ENCODE data around the gene PRSS3.
"Not testable (repeated sequence)": the region's sequence is repeated elsewhere in the genome, so short reads cannot be mapped to it uniquely, and the experiment has no call there.

The PRSS3 gene

DNA sequence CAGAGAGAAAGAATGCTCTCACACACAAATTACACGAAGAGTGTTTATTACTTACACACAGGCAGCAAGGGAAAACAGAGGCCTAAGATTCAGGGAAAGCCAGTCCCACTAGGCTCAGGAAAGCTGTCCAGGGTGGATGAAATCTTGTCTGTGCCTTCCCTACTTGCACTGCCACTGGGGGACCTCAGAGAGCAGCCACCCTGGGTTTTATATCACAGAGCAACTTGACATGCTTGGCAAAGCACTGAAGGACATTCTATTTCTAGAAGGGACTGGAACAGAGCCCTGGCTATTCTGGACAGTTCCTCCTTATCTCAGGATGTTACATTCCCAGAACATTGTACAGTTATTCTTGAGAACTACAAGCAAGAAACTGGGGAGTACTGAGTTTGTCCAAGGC lies 7.5 kb upstream of the PRSS3 start:
- no peak for DNase-seq

DNA sequence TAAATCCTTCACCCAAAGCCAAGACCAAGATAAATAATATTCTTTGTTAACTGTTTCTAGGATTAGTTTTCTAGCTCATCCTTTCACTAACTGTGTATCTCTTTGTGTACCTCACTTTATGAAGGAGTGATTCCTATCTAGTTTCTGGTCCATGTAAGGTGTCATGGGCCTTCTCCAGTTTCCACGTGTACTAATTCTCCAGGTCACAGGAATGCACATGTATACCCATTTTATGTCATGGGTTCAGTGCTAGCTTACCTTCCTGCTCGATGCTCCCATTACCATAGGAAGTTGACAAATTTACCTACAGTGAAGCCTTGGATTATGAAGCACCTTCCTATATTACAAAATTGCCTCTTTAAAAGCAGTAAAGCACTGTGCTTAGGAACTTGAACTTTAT lies 5.9 kb upstream of the PRSS3 start:
- not testable (repeated sequence) for DNase-seq

DNA sequence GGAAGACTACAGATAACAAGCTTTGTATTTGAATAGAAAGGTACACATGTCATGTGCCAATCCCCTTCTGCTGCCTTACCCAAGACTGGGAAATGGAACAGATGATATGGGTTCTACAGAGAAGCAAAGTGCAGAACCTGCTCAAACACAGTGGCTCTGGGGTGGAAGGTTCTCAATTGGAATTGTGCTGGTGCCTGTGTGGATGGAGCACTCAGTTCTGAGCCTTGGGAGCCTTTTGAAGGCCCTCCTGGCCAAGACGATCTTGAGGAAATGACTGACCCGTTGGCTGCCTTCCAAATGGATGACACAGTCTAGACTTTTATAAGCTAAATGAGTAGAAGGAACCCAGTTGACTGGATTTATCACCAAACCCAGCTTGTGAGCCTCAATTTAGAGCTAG lies 4.2 kb upstream of the PRSS3 start:
- DNase-seq: no peak

DNA sequence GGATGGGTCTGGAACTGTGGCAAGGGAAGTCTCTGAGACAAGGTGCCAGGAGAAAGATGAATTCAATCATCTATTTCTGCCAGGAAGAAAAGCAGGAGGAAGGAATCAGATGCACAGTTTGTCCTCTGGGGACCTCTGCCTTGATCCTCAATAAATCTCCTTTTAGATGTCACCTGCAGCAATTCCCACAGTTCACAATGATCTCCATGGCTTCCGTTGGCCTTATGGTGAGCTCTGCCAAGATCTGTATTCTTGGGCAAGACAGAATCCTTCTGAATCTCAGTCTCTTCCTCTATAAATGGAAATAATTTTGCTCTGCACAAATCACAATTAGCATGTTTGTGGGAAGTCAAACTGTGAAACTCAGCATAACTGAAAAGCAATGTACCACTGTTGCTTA lies 1.9 kb upstream of the PRSS3 start:
- not testable (repeated sequence) for DNase-seq

- DNase-seq: no peak
Measured at GRCh38 chr9:33794560-33794959, 801 bp upstream of the PRSS3 start.

DNA sequence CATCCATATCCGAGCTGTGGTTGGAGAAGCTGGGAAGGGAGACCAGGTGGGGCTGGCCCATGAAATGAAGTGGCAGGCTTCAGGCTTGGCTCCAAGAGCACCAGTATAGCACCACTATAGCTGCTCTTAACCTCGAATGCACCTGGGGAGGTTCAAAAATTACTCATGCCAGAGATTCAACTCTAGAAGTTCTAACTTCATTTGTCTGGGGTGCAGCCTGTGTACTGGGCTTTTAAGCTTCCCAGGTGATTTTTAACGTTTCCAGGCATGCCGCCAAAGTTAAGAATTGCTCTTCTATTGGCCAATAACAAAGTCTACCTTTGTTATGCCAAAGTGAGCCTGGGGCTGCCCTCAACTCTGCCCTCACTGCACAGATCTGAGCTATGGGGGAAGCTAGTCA lies 458 bp downstream of the PRSS3 start:
- no peak for DNase-seq

DNA sequence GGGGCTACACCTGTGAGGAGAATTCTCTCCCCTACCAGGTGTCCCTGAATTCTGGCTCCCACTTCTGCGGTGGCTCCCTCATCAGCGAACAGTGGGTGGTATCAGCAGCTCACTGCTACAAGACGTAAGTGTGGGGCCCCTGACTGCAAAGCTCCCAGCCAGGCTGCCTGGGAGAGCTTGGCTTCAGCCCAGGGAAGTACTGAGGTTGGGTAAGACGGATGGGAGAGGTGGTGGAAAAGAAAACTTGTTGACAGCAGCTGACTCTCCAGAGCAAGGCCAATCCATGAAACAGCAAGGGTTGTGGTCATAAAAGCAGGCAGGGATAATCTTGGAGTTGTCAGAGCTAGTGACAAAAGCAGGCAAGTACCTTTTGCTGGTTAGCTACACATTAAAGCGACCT lies 1.3 kb downstream of the PRSS3 start:
- not testable (repeated sequence) for DNase-seq

DNA sequence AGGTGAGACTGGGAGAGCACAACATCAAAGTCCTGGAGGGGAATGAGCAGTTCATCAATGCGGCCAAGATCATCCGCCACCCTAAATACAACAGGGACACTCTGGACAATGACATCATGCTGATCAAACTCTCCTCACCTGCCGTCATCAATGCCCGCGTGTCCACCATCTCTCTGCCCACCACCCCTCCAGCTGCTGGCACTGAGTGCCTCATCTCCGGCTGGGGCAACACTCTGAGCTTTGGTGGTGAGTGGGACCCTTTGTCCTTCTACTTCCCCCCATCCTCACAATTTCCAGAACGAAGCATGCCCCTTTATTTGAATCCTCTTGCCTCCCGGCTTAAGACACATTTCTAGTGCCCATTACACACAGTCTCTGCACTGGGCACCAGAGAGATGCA lies 2.5 kb downstream of the PRSS3 start:
- no peak for DNase-seq

DNA sequence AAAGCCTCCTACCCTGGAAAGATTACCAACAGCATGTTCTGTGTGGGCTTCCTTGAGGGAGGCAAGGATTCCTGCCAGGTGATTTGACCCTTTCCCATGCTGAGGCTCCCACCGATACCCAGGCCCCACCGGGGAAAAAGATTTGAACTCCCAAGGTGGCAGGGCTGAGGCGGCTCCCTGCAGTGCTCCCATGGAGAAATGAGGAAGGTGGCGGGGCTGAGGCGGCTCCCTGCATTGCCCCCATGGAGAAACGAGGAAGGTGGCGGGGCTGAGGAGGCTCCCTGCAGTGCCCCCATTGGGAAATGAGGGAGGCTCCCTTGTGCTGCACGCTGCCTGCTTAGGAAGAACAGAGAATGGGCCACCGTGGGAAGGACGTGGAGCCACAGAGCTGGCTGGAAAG lies 3.2 kb downstream of the PRSS3 start:
- DNase-seq: no peak

DNA sequence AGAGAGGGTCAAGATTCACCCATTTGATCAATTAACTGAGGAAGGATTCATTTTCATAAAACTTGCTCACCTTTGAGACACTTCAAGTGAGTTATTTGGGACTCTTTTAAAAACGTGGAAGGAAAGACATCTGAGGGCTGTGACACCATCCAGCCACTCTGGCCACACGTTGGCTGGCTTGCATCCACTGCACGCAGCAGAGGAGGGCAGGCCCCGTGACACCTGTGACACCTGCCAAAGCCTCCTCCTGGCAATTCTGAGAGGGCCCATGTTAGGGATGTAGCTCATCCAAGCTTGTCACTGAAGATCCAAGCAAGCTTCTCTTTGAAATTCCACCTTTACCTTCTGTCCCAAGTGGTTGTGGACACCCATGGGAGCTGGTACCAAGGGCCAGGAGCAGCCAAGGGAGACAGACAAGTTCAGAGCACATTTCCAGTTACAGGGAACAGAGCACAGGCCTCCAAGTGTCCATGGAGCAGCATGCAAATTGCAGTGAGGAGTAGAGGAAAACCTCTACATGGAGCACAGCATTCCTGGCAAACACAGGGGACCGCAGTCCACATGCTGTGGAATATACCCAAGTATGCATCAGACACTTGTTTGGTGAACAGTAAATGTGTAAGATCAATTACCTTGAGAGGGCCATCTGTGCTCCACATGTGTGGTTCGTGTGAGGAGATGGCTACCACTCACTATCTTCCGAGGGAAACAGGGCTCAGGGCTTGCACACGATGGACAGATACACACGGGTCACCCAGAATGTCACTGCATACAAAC lies 4.8 kb downstream of the PRSS3 start:
- no peak for DNase-seq

- no peak for DNase-seq
Measured at GRCh38 chr9:33800886-33801285, 5.5 kb downstream of the PRSS3 start.

GRCh38 chr9:33801943-33802500 lies 6.7 kb downstream of the PRSS3 start:
- not testable (repeated sequence) for DNase-seq

DNA sequence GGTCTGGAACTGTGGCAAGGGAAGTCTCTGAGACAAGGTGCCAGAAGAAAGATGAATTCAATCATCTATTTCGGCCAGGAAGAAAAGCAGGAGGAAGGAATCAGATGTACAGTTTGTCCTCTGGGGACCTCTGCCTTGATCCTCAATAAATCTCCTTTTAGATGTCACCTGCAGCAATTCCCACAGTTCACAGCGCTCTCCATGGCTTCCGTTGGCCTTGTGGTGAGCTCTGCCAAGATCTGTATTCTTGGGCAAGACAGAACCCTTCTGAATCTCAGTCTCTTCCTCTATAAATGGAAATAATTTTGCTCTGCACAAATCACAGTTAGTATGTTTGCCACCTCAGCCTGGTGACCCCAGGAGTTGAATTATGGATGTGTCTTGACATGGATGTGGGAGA lies 8.8 kb downstream of the PRSS3 start:
- DNase-seq: not testable (repeated sequence)

GRCh38 chr9:33807156-33807555 lies 11.8 kb downstream of the PRSS3 start:
- DNase-seq: not testable (repeated sequence)

GRCh38 chr9:33808979-33809322 lies 13.6 kb downstream of the PRSS3 start:
- not testable (repeated sequence) for DNase-seq

GRCh38 chr9:33809506-33809905 lies 14.1 kb downstream of the PRSS3 start:
- no peak for DNase-seq

- no peak for DNase-seq
Measured at GRCh38 chr9:33813712-33814641, 18.6 kb downstream of the PRSS3 start.

- DNase-seq: no peak
Measured at GRCh38 chr9:33815781-33816180, 20.4 kb downstream of the PRSS3 start.

GRCh38 chr9:33816327-33817252 lies 21.2 kb downstream of the PRSS3 start, which contains the start of gene UBE2R2:
Gene UBE2R2 (plus strand): TSS chr9:33817160. CDS start chr9:33817758, 598 bp downstream.
- DNase-seq: peak; percentile 84

DNA sequence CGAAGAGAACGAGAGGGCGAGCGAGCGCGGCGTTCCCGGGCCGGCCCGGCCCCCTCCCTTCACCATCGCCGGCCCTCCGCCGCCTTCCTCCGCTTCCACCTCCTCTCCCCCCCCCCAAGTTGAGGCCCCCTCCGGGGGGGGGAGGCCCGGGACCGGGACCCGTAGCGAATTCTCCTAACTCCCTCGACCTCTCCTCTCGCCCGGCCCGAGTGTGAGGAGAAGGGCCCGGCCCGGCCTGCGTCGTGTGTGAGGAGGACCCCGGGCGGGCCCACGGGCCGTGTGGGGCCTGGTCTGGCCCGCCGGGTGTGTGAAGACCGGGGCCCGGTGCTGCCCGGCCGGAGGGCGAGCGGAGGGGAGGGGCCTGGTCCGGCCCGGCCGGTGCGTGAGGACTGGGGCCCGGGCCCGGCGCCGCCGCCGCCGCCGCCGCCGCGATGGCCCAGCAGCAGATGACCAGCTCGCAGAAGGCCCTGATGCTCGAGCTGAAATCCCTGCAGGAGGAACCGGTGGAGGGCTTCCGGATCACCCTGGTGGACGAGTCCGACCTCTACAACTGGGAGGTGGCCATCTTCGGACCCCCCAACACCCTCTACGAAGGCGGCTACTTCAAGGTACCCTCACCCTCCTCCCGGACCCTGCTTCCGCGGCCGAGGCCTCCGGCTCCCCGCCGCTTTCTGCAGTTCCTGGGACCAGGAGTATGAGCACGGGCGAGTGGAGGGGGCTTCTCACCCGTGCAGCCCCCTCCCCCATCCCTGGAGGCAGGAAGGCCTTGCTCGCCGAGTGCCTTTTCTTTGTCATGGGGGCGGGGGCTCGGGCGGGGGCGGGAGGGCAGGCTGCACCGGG lies 22.2 kb downstream of the PRSS3 start:
- peak; percentile 64 for DNase-seq

GRCh38 chr9:33818167-33818846 lies 22.9 kb downstream of the PRSS3 start:
- no peak for DNase-seq

Data from activated CD4-positive, CD25-positive, alpha-beta regulatory T cell treated with anti-CD3 and anti-CD28 coated beads, Interleukin-2, amount 50 U/mL, for 72 hours (primary cell).